Measurements from ENCODE around the gene PDXP. TPM values are rescaled to one million over a fixed set of nuclear protein-coding genes. Genes with fewer than 3 reads are reported as not detected.

Gene PDXP
- polyA plus RNA-seq, 3 donors, result 4.7 to 5.7 (median 4.9) TPM

DNA sequence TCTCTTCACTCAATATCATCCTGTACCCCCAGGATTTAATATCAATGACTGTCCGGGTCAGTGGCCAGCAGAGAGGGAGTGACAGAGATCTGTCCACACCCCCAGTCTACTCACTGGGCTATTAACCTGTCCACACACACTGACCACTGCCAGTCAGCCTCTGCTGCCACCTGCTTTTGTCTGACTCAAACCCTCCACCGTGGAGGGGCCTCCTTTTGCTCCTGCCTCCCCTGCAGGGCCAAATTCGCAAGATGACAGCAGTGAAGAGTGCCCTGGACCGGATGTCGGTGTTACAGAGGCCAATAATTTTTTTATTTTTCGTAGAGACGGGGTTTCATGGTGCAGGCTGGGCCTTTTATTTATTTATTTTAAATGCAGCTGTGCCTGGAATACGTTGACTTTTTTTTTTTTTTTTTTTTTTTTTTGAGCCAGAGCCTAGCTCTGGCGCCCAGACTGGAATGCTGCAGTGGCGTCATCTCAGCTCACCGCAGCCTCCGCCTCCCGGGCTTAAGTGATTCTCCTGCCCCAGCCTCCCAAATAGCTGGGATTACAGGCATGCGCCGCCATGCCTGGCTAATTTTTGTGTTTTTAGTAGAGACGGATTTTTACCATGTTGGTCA, 5.1 kb downstream of the PDXP start:
- no peak overlapping the region for H3K27ac ChIP-seq (ENCODE audit: low read depth, low read length)
- 78 to 85% (median 83%) methylated on average over 16 of the region's 16 CpGs for WGBS, 3 donors

GRCh38 chr22:37664249-37665101, 6.0 kb downstream of the PDXP start:
- H3K27ac ChIP-seq (ENCODE audit: low read depth, low read length), result no peak overlapping the region
- WGBS, 3 donors, result 57 to 73% (median 71%) methylated on average over 16 of the region's 16 CpGs

GRCh38 chr22:37665487-37665886, 7.0 kb downstream of the PDXP start:
- 95% methylated on average over 24 of the region's 24 CpGs for WGBS, 3 donors
- H3K27ac ChIP-seq (ENCODE audit: low read depth, low read length), result no peak overlapping the region

DNA sequence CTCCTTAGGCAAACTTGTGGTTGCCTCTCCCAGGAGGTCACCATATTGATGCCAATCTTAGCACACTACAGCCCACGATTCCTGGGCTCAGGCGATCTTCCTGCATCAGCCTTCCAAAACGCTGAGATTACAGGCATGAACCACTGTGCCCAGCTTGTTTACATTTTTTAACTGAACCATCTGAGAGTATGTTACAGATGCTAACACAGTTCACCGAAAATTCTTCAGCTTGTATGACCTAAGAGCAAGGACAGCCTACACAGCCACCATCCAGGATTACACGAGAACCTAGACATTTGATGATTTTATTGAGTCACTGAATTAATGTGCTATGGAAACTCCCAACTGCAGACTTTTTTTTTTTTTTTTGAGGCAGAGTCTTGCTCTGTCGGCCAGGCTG, 11.1 kb downstream of the PDXP start:
- WGBS, 3 donors, result 75 to 85% (median 83%) methylated on average over 6 of the region's 6 CpGs
- no peak overlapping the region for H3K27ac ChIP-seq (ENCODE audit: low read depth, low read length)

DNA sequence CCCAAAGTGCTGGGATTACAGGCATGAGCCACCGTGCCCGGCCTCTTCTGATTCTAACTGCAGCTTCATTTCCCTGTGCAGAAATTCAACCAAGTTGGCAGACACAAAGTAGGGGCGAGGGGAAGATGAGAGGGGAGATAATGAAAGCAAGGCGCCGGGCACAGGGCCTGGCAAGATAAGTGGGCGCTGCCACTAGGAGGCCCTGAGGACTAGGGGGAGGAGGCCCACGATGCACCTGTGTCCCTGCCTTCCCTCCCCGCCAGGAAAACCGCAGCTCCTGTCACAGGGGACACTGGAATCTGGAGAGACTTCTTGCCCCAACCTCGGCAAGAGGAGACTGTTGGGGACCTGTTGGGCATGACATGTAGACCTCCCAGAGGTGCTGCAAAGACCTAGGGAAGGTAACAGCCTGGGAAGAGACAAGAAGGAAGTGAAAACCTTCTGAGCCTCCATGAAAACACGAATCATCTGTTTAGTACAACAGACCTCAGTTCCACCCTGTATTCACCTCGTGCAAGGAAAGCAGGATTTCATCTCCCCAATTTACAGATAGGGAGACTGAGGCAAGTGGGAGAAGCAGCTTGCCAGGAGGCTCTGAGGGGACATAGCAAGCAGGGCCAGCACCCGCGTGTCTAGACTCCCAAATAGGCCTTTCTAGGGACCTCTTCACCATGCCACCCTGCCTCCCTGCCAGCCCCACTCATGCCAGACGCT, 13.8 kb downstream of the PDXP start:
- 61 to 75% (median 67%) methylated on average over 15 of the region's 15 CpGs for WGBS, 3 donors
- no peak overlapping the region for H3K27ac ChIP-seq (ENCODE audit: low read depth, low read length)

GRCh38 chr22:37672920-37673455, 14.5 kb downstream of the PDXP start:
- peak overlapping the region; percentile 17 for H3K27ac ChIP-seq (ENCODE audit: low read depth, low read length)
- WGBS, 3 donors, result 55 to 81% (median 61%) methylated on average over 11 of the region's 11 CpGs

DNA sequence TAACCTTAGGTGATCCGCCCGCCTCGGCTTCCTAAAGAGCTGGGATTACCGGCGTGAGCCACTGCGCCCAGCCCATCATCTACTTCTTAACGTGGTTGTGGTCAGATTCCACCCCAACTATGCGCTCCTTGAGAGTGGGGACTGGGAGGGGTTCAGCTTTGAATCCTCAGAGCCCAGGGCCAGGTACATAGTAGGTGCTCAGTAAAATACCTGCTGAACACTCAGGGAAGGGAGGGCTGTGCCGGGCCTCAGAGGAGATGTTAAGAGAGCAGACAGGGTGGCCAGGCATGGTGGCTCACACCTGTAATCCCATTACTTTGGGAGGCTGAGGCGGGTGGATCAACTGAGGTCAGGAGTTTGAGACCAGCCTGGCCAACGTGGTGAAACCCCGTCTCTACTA, 15.7 kb downstream of the PDXP start:
- H3K27ac ChIP-seq (ENCODE audit: low read depth, low read length), result peak overlapping the region; percentile 46
- WGBS, 3 donors, result 80 to 85% (median 81%) methylated on average over 12 of the region's 12 CpGs

- peak within 1 kb of the TSS; percentile 51 for H3K27ac ChIP-seq (ENCODE audit: low read depth, low read length)
- WGBS, 3 donors, result 6 to 15% (median 7%) methylated on average over 34 of the region's 34 CpGs
Observed at GRCh38 chr22:37674951-37675929, 16.7 kb downstream of the PDXP start, which contains the start of gene LGALS1. TSS of gene LGALS1 (plus strand) at chr22:37675636. CDS start at chr22:37675703, 67 bp downstream.

DNA sequence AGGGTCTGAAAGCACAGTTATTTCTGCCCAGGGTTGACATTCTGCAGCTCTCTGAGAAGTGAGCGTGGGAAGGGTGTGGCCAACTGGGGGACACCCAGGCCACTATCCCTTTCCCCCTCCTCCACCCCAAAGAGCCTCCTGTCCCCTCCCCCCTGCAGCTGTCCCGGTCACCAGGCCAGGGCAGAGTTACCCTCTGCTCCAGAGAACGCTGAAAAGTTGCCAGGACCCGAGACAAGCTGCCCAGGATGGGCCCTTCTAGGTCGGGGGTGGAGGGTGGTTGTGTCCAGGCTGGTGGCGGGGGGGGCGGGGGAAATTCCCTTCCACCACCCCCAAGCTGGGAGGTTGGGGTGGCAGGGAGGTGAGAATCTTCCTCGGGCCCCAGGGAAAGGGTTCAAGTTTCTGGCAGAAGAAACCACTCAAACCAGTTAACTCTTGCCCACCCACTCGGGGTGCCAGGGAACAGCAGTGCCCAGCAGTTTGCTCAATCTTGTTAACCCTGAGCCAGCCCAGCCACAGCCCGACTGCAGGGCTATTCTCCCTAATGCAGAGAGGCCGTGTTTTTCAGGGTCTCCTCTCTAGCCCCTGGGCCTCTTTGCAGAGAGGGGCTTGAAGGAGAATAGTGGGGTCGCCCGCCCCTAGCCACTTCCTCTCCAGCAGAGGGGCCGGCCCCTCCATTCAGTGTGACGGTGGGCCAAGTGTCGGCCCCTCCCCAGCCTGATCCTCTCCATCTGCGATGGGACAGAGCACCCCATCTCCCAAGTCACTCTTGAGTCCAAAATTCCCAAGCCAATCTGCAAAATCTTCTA, 17.6 kb downstream of the PDXP start:
- peak overlapping the region; percentile 51 for H3K27ac ChIP-seq (ENCODE audit: low read depth, low read length)
- WGBS, 3 donors, result 3 to 27% (median 4%) methylated on average over 17 of the region's 17 CpGs

GRCh38 chr22:37676736-37677492, 18.4 kb downstream of the PDXP start:
- WGBS, 3 donors, result 0 to 5% (median 0%) methylated on average over 31 to 42 of the region's 42 CpGs
- peak overlapping the region; percentile 20 for H3K27ac ChIP-seq (ENCODE audit: low read depth, low read length)

GRCh38 chr22:37677493-37677974, 19.0 kb downstream of the PDXP start:
- H3K27ac ChIP-seq (ENCODE audit: low read depth, low read length), result no peak overlapping the region
- 45 to 60% (median 50%) methylated on average over 15 of the region's 15 CpGs for WGBS, 3 donors

DNA sequence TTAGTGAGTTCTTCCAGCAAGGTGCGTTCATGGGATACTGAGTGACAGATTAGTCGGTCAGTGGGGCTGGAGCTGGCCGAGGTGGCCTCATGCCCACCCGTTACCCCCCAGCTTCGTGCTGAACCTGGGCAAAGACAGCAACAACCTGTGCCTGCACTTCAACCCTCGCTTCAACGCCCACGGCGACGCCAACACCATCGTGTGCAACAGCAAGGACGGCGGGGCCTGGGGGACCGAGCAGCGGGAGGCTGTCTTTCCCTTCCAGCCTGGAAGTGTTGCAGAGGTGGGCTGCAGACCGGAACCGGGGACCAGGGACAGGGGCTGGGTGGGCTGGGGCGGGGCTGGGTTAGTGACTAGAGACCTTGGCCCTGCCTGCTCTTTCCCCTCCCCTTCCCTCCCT, 19.8 kb downstream of the PDXP start:
- WGBS, 3 donors, result 65 to 69% (median 68%) methylated on average over 16 to 18 of the region's 18 CpGs

DNA sequence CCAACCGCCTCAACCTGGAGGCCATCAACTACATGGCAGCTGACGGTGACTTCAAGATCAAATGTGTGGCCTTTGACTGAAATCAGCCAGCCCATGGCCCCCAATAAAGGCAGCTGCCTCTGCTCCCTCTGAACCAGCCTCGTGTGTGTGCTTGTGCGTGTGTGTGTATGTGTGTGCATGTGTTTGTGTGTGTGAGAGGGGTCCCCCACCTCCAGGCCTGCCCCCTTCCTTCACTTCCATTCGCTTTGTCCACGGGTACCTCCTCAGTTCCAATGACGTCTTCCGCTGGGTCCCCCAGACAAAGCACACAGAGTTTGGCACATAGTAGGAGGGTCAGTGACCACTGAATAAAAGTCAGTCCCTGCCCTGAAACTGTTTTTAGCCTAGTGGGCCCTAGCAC, 21.1 kb downstream of the PDXP start:
- no peak overlapping the region for H3K27ac ChIP-seq (ENCODE audit: low read depth, low read length)
- WGBS, 3 donors, result 74 to 84% (median 76%) methylated on average over 8 of the region's 8 CpGs

More for the DNA sequence above, 19.8 kb downstream of the PDXP start:
- H3K27ac ChIP-seq (ENCODE audit: low read depth, low read length), result no peak overlapping the region

DNA sequence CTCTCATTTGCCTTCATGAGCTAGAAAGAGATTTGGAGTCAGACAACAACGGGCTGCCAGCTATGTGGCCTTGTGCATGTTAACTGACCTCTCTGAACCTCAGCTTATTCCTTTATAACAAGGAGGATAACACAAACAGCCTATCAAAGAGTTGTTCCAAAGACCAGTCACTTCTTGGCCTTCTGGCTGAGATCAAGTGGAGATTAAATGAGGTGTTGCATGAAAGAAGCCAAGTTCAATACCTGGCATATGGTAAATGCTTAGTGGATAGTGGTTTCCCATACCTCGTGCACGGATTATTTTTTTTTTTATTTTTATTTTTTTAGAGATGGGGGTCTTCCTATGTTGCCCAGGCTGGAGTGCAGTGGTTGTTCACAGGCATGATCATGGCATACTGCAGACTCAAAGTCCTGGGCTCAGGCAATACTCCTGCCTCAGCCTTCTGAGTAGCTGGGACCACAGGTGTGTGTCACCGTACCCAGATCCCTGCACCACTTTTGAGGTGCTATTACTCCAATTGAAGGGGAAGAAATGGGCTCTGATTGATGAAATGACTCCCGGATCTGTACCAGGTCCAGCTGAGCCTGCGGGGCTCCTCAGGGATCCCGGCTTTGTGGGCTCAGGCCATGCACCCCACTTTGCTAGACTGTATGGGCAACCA, 21.8 kb downstream of the PDXP start:
- 73 to 77% (median 76%) methylated on average over 7 of the region's 7 CpGs for WGBS, 3 donors
- no peak overlapping the region for H3K27ac ChIP-seq (ENCODE audit: low read depth, low read length)

GRCh38 chr22:37681001-37681424, 22.5 kb downstream of the PDXP start:
- 64 to 75% (median 67%) methylated on average over 2 of the region's 2 CpGs for WGBS, 3 donors
- H3K27ac ChIP-seq (ENCODE audit: low read depth, low read length), result no peak overlapping the region
